ENCODE data around the gene CMTM7. TPM values are rescaled to one million over a fixed set of nuclear protein-coding genes. Genes with fewer than 3 reads are reported as not detected.

CMTM7 gene
- total RNA-seq = 7.3 and 7.5 TPM in 2 replicates

- peak; percentile 57 for DNase-seq (ENCODE audit: low read depth)
These were observed at the start of gene CMTM7 for GRCh38 chr3:32391643-32392535. Gene CMTM7 (plus strand): TSS chr3:32391853. CDS start chr3:32391907, 54 bp downstream.

DNA sequence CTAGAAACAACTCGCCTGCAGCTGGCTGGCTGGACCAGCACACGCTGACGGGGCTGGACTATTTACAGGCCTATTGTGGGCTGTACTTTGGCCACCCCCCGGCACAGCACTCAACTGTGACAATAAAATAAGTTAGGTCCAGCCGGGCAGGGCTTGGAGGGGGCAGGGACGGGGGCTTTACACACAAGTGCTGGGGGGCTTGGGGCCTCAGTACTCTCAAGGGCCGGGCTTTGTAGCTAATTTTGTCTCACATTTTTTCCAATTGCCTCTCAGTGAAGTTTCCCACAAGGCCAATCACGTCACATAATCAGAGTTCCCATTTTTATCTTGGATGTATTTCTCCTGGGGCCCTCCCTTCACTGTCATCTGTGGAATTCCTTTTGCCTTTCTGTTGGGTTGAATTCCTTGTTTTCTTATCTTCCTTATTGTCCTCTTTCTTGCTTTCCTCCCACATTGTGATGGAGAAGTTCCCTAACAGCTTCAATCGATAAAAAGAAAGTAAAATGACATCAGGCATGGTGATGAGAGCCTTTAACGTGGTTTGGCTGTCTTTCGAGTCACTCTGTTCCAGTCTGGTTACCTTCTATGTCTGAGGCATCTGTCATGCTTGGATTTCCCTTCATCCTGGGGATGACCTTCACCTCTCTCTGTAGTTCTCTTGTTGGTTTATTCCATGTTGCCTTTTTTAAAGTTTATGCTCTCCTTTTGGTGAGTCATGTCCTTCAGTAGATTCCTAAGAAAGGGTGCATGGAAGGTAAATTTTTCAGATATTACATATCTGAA, 44.1 kb upstream of the CMTM7 start:
- peak; percentile 41 for DNase-seq (ENCODE audit: low read depth)

DNA sequence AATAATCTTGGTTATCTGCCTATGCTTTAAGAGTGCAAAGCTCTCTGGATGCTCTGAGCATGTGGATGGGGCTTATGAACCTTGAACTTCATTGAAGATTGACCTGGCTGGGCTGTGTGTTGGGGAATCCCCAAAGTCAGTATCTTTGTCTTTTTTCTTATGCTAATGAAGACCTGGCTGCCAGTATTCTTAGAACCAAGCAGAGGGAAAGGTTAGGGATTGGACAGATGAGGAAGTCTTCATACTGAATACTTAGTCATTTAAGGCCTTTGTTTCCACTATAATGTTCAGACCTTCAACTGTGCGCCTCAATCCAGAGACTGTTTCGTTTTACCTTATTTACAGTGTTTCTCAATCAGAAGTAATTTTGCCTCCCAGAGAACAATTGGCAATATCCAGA, 42.5 kb upstream of the CMTM7 start:
- DNase-seq (ENCODE audit: low read depth) = no peak

- no peak for DNase-seq (ENCODE audit: low read depth)
These were observed 39.1 kb upstream of the CMTM7 start for GRCh38 chr3:32352563-32352962.

DNA sequence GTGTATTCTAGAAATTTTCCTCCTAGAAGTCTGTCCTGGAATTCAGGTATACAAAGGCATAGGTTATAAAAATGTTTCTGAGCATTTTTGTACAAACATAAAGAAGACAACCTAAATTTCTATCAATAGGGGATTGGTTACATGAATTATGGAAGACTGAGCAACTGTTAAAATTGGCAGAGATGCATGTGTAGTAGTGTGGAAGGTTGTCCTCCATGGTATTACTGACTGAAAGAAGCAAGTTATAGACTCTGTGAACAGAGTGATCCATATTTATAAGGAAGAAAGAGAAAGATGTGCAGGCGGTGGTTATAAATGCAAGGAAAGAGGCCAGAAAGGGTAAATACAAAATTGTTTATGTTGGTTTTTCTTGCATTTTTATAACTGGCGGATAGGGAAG, 38.3 kb upstream of the CMTM7 start:
- no peak for DNase-seq (ENCODE audit: low read depth)

DNA sequence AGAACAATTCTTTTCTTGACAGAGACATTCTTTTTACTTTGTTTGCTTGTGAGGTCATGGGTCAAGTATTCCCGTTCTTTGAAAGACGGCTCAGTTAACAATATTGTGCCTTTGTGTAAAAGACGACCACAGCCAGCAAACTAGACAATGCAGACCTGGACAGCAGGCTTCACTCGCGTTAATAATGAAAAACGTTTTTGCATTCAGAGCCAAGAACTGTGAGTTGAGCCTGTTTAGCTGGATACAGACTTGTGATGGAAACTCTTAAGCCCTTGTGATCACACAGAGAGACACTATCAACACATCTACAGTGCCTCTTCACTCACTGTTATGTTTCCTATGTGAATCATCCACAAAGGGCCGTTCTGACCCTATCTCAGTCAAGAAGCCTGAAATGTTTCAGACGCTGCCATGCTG, 37.3 kb upstream of the CMTM7 start:
- peak; percentile 48 for DNase-seq (ENCODE audit: low read depth)

DNA sequence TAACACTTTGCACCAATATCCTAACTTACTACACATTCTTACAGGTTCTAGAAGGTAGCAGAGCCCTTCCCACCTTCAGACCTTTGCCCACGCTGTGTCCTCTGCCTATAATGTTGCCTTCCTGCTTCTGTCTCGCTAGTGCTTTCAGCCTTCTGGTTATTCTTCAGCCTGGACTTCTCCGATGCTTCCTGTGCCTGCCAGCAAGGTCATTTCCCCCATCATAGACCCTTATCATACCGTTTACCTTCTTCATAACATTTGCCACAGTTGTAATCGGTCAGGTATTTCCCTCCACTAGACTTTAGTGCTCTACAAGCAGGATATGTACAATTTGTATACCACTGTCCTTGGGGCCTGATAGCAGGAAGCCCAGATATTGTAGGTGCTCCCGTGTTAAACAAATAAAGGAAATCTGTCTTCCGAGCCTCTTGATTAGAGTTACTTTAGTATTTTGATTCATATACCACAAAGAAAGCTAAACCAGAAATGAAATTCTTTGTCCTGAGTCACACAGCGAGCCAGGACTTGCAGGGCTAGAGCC, 35.8 kb upstream of the CMTM7 start:
- no peak for DNase-seq (ENCODE audit: low read depth)

- peak; percentile 43 for DNase-seq (ENCODE audit: low read depth)
These were observed 31.7 kb upstream of the CMTM7 start for GRCh38 chr3:32359766-32360492.

- DNase-seq (ENCODE audit: low read depth) = no peak
These were observed 31.2 kb upstream of the CMTM7 start for GRCh38 chr3:32360493-32360827.

DNA sequence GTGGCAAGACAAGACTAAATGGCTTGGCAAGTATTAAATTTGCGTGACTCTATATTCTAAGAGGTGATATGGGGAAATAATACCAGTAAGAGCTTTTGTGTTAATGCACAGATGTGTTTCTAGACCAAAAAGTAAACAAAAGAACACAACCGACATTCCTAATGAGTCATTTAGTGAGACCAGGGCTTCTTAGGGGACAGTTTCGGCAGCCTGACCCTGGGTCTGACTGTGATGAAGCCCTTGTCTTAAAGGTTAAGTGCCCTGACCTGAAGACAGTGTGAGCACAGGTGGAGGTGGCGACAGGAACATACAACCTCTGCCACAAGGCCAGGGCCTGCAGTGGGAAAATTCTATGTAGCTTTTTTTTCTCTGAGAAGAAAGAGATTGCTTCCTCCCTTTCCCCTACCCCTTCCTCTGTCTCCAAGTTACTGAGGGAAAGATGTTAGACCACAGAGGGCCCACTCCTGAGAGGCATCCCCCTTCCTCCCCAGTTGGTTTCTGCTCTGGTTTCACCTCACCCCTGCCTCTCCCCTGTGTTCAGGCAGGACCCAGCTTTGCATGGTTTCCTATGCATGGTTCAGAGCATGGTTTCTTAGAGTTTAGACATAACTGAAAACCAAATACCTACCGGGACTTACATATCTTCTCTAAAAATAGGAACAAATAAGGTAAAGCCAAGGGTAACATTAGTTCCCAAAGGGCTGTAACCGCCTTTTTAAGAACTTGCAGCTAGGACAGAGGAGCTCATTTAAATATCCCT, 24.8 kb upstream of the CMTM7 start:
- no peak for DNase-seq (ENCODE audit: low read depth)

GRCh38 chr3:32367442-32367841, 24.2 kb upstream of the CMTM7 start:
- no peak for DNase-seq (ENCODE audit: low read depth)

GRCh38 chr3:32371461-32372212, 20.0 kb upstream of the CMTM7 start:
- DNase-seq (ENCODE audit: low read depth) = no peak

GRCh38 chr3:32372213-32372490, 19.5 kb upstream of the CMTM7 start:
- DNase-seq (ENCODE audit: low read depth) = no peak

- no peak for DNase-seq (ENCODE audit: low read depth)
These were observed 18.4 kb upstream of the CMTM7 start for GRCh38 chr3:32373276-32373675.

- no peak for DNase-seq (ENCODE audit: low read depth)
These were observed 17.8 kb upstream of the CMTM7 start for GRCh38 chr3:32373844-32374243.

DNA sequence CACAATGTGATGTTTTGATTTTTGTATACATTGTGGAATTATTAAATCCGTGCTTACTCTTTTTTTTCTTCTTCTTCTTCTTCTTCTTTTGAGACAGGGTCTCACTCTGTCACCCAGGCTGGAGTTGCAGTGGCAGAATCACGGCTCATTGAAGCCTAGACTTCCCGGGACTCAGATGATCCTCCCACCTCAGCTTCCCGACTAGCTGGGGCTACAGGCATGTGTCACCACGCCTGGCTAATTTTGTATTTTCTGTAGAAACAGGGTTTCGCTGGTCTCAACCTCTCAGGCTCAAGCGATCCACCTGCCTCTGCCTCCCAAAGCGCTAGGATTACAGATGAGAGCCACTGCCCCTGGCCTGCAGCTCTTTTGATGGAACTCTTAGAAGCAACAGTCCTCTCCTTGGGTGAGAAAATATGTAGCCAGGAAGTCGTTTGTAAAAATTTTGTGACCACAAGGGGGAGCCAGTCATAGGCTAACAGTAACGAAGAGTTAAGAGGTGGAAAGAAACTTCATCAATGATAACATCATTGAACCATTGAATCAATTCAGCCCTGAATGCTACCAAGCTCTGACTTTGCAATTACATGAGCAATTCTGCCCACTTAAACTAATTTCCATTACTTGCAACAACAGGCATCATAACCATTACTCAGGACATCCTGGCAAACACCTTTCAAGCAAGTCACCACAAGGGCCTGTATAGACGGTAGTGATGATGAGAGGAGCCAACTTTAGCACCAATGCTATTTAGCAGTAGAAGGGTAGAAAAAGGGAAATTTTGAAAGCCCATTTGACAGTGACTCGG, 16.7 kb upstream of the CMTM7 start:
- peak; percentile 81 for DNase-seq (ENCODE audit: low read depth)

GRCh38 chr3:32375596-32375930, 16.1 kb upstream of the CMTM7 start:
- no peak for DNase-seq (ENCODE audit: low read depth)

- DNase-seq (ENCODE audit: low read depth) = no peak
These were observed 15.5 kb upstream of the CMTM7 start for GRCh38 chr3:32376115-32376514.

- no peak for DNase-seq (ENCODE audit: low read depth)
These were observed 11.7 kb upstream of the CMTM7 start for GRCh38 chr3:32379831-32380500.

GRCh38 chr3:32381922-32382321, 9.7 kb upstream of the CMTM7 start:
- DNase-seq (ENCODE audit: low read depth) = no peak
